ENCODE results near the gene IPO7. TPM values are rescaled to one million over a fixed set of nuclear protein-coding genes. Genes with fewer than 3 reads are reported as not detected.
A peak's percentile ranks its signal among the peaks of the same experiment; 100 is the strongest.

IPO7 gene
- total and polyA plus RNA-seq, 10 of the 15 experiments (the other 5 are each of a cell fraction or from before 2014, with no cell fraction given) = 5.0 to 51.4 (median 30.6) TPM

DNA sequence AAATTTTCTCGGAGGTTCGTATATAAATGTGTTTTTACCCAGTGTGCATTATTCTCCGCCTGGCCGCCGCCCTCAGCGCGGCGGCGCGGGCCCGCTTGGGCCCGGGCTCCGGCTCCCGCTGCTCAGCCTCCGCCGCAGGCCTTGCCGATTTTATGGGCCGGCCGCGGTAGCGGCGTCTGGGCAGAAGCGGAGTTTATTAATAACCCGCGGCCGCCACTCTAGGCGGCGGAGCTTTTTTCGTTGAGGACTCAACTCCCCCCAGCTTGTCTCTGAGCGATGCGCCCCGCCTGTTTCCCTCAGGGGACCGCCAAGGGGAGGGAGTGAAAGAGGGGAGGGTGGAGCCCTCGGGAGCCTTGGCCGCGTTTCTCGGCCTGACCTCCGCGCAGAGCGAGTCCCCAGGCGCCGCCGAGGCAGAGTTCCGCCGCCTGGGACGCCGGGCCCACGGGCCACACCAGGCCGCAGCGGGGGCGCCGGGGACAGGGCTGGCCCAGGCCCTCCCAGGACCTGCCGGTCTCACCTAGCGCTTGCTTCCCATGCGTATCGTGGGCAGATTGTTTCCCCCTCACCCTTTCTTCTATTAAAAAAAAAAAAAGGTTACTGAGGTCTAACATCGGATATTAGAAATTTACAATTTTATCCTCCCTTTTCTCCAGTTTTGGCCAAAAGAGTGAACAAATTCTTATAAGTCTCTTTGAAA lies 76.8 kb downstream of the IPO7 start (continued):
- TF ChIP-seq, protein P1, sequence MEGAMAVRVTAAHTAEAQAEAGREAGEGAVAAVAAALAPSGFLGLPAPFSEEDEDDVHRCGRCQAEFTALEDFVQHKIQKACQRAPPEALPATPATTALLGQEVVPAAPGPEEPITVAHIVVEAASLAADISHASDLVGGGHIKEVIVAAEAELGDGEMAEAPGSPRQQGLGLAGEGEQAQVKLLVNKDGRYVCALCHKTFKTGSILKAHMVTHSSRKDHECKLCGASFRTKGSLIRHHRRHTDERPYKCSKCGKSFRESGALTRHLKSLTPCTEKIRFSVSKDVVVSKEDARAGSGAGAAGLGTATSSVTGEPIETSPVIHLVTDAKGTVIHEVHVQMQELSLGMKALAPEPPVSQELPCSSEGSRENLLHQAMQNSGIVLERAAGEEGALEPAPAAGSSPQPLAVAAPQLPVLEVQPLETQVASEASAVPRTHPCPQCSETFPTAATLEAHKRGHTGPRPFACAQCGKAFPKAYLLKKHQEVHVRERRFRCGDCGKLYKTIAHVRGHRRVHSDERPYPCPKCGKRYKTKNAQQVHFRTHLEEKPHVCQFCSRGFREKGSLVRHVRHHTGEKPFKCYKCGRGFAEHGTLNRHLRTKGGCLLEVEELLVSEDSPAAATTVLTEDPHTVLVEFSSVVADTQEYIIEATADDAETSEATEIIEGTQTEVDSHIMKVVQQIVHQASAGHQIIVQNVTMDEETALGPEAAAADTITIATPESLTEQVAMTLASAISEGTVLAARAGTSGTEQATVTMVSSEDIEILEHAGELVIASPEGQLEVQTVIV (IDR thresholded peaks at IDR 0.05; ENCODE audit: borderline replicate concordance, partially characterized antibody) = no peak
- TF ChIP-seq NBN (IDR thresholded peaks at IDR 0.05) (no peak), MXI1 (IDR thresholded peaks at IDR 0.05; ENCODE audit: low read depth, low read length) (peak; percentile 66; the same call in 1 of the 2 replicates), SMAD5 (IDR thresholded peaks at IDR 0.05; ENCODE audit: low read depth) (peak; percentile 49; the same call in 1 of the 2 replicates), SUPT20H (IDR thresholded peaks at IDR 0.05; ENCODE audit: borderline replicate concordance, control insufficient read depth, low read depth, low read length) (no peak), YBX1 (IDR thresholded peaks at IDR 0.05) (no peak), CHD2 (IDR thresholded peaks at IDR 0.05; ENCODE audit: borderline replicate concordance, low read depth, low read length) (no peak), NRF1 (conservative IDR thresholded peaks at IDR 0.05; ENCODE audit: low read depth, low read length) (no peak), SREBF2 (IDR thresholded peaks at IDR 0.05; ENCODE audit: low read length) (no peak)
- TF ChIP-seq, protein P2, sequence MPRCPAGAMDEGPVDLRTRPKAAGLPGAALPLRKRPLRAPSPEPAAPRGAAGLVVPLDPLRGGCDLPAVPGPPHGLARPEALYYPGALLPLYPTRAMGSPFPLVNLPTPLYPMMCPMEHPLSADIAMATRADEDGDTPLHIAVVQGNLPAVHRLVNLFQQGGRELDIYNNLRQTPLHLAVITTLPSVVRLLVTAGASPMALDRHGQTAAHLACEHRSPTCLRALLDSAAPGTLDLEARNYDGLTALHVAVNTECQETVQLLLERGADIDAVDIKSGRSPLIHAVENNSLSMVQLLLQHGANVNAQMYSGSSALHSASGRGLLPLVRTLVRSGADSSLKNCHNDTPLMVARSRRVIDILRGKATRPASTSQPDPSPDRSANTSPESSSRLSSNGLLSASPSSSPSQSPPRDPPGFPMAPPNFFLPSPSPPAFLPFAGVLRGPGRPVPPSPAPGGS (IDR thresholded peaks at IDR 0.05; ENCODE audit: borderline replicate concordance, insufficient read depth, low read depth, low read length, poor library complexity, severe bottlenecking) = peak; percentile 15

Measured in GM12878 (cell line).